SK-N-SH (cell line): ENCODE data around the gene C19orf81. TPM values are rescaled to one million over a fixed set of nuclear protein-coding genes. Genes with fewer than 3 reads are reported as not detected.

Experiments
- CTCF ChIA-PET: fragments of 300-600, 350-600 bp; formaldehyde crosslinking; extraction: SDS; loops from one replicate; lab custom pipeline; 2021; lab: Yijun Ruan, JAX
- POLR2A ChIA-PET: fragments of 350-600 bp; sonication (Branson Sonifier 250); formaldehyde crosslinking; extraction: SDS; loops from one replicate; lab custom pipeline; 2020; ENCODE audit warnings: antibody characterized with exemption, inconsistent platforms; lab: Yijun Ruan, JAX
- DNase-seq: peaks from one replicate; pipeline ENCODE4 v3.0.0; 2012
- H2AFZ ChIP-seq: fragments of 200-600 bp; sonication (generic); 2 replicates; pipeline ENCODE4 v1.8.1; 2016; ENCODE audit warnings: antibody characterized with exemption, mild to moderate bottlenecking, low read depth
- H3F3A ChIP-seq: fragments of 200-600 bp; sonication (generic); replicated peaks from 2 replicates; pipeline ENCODE3; 2016; ENCODE audit warnings: antibody characterized with exemption, mild to moderate bottlenecking; ENCODE audit not compliant: insufficient read depth
- H3K27ac ChIP-seq, 2 experiments: fragments of 200-500 bp in 1 of 2; fragments of 200-600 bp in 1 of 2; sonication (Bioruptor generic) in 1 of 2; sonication (generic), shearing (Covaris generic) in 1 of 2; 2 replicates each; pipeline versions ENCODE4 v1.5.1 to v1.6.1; 2014 to 2016; ENCODE audit warnings: low read depth in 2 of 2, inconsistent platforms in 1 of 2, low read length in 1 of 2, mild to moderate bottlenecking in 1 of 2, mixed read lengths in 1 of 2
- H3K27me3 ChIP-seq: fragments of 200-600 bp; sonication (generic), shearing (Covaris generic); 2 replicates; pipeline ENCODE4 v1.6.1; 2016; ENCODE audit warnings: mixed run types; ENCODE audit not compliant: insufficient read depth
- H3K36me3 ChIP-seq, 2 experiments: fragments of 200-500 bp in 1 of 2; fragments of 200-600 bp in 1 of 2; sonication (Bioruptor generic) in 1 of 2; sonication (generic) in 1 of 2; replicated peaks in 1 of 2; 2 replicates each; pipeline versions ENCODE3 to v1.5.1; 2014 to 2016; ENCODE audit warnings: low read length in 1 of 2, mild to moderate bottlenecking in 1 of 2; ENCODE audit not compliant: insufficient read depth in 2 of 2, control insufficient read depth in 1 of 2
- H3K4me1 ChIP-seq, 2 experiments: fragments of 200-500 bp in 1 of 2; fragments of 200-600 bp in 1 of 2; sonication (Bioruptor generic) in 1 of 2; sonication (generic), shearing (Covaris generic) in 1 of 2; 2 replicates each; pipeline versions ENCODE4 v1.5.1 to v1.6.1; 2014 to 2016; ENCODE audit warnings: low read depth in 1 of 2, low read length in 1 of 2, mixed run types in 1 of 2; ENCODE audit not compliant: insufficient read depth in 2 of 2, control insufficient read depth in 1 of 2
- H3K4me2 ChIP-seq: fragments of 200-600 bp; sonication (generic), shearing (Covaris generic); 2 replicates; pipeline ENCODE4 v1.6.1; 2017; ENCODE audit warnings: mixed run types
- H3K4me3 ChIP-seq, 2 experiments: fragments of 200-500 bp in 1 of 2; fragments of 200-600 bp in 1 of 2; sonication (Bioruptor generic) in 1 of 2; sonication (generic), shearing (Covaris generic) in 1 of 2; 2 replicates each; pipeline versions ENCODE4 v1.5.1 to v1.8.1; 2014 to 2016; ENCODE audit warnings: low read depth in 2 of 2, inconsistent platforms in 1 of 2, low read length in 1 of 2, mild to moderate bottlenecking in 1 of 2, mixed read lengths in 1 of 2, moderate library complexity in 1 of 2
- H3K79me2 ChIP-seq: fragments of 200-600 bp; sonication (generic); 2 replicates; pipeline ENCODE4 v1.8.1; 2017; ENCODE audit warnings: mild to moderate bottlenecking; ENCODE audit not compliant: insufficient read depth
- H3K9ac ChIP-seq: fragments of 200-600 bp; sonication (generic); 2 replicates; pipeline ENCODE4 v1.6.1; 2017; ENCODE audit warnings: mixed run types
- H3K9me2 ChIP-seq: fragments of 200-600 bp; sonication (generic); 2 replicates; pipeline ENCODE4 v1.6.1; 2017; ENCODE audit warnings: mixed run types
- H3K9me3 ChIP-seq: fragments of 200-600 bp; sonication (generic); 2 replicates; pipeline ENCODE4 v1.6.1; 2017; ENCODE audit warnings: mixed run types, mild to moderate bottlenecking, moderate library complexity
- H4K20me1 ChIP-seq: fragments of 200-600 bp; sonication (generic); 2 replicates; pipeline ENCODE4 v1.6.1; 2017; ENCODE audit warnings: mild to moderate bottlenecking, mixed run types; ENCODE audit not compliant: insufficient read depth
- CHD2 ChIP-seq: fragments of 150-350 bp; IDR thresholded peaks from 2 replicates; pipeline ENCODE4 v1.6.1; 2018; ENCODE audit warnings: low read length; ENCODE audit not compliant: partially characterized antibody
- EP300 ChIP-seq, 2 experiments: IDR thresholded peaks; 2 replicates each; pipeline versions ENCODE4 v1.4.0 to v1.6.1; 2012; ENCODE audit warnings: borderline replicate concordance in 1 of 2, low read depth in 1 of 2, low read length in 1 of 2
- EZH2phosphoT487 ChIP-seq: fragments of 200-600 bp; sonication (generic); IDR thresholded peaks from 2 replicates; pipeline ENCODE4 v1.6.1; 2017; ENCODE audit warnings: low read depth, mixed run types, mild to moderate bottlenecking, antibody characterized with exemption, moderate library complexity, borderline replicate concordance
- GABPA ChIP-seq: IDR thresholded peaks from 2 replicates; pipeline ENCODE4 v1.4.0; 2012; ENCODE audit warnings: low read depth, mild to moderate bottlenecking
- JUND ChIP-seq: IDR thresholded peaks from 2 replicates; pipeline ENCODE4 v1.4.0; 2012
- MEF2A ChIP-seq: IDR thresholded peaks from 2 replicates; pipeline ENCODE4 v1.4.0; 2012; ENCODE audit warnings: low read depth, borderline replicate concordance
- MXI1 ChIP-seq: IDR thresholded peaks from 2 replicates; pipeline ENCODE4 v1.6.1; 2012; ENCODE audit warnings: mild to moderate bottlenecking, low read depth, low read length, improper control_type of control experiment
- NRF1 ChIP-seq: IDR thresholded peaks from 2 replicates; pipeline ENCODE4 v1.6.1; 2012; ENCODE audit warnings: low read depth, mild to moderate bottlenecking, low read length
- RFX5 ChIP-seq: IDR thresholded peaks from 2 replicates; pipeline ENCODE4 v1.6.1; 2012; ENCODE audit warnings: mild to moderate bottlenecking, improper control_type of control experiment, low read length
- SIN3A ChIP-seq: IDR thresholded peaks from 2 replicates; pipeline ENCODE4 v1.6.1; 2012; ENCODE audit warnings: low read depth, mild to moderate bottlenecking, low read length, moderate library complexity, borderline replicate concordance
- TAF1 ChIP-seq: IDR thresholded peaks from 2 replicates; pipeline ENCODE4 v1.6.1; 2012; ENCODE audit warnings: low read depth, mild to moderate bottlenecking, low read length, moderate library complexity, borderline replicate concordance
- TEAD4 ChIP-seq: IDR thresholded peaks from 2 replicates; pipeline ENCODE4 v1.4.0; 2012; ENCODE audit warnings: mild to moderate bottlenecking, borderline replicate concordance; ENCODE audit not compliant: insufficient read depth
- USF2 ChIP-seq: fragments of 150-350 bp; IDR thresholded peaks from 2 replicates; pipeline ENCODE4 v1.6.1; 2017; ENCODE audit warnings: antibody characterized with exemption, low read length, low read depth, borderline replicate concordance
- WGBS: methylation state at CpG from one replicate; pipeline ENCODE4 v1.1.6; 2017; ENCODE audit warnings: low lambda C conversion rate; 5-methylcytosine and 5-hydroxymethylcytosine counted together
- polyA plus RNA-seq, 3 experiments: library from polyadenylated mRNA; depleted of rRNA; stranded (reverse); fragments of >200 nt; gene quantifications; 2 replicates each; pipeline ENCODE4 v1.2.3, GENCODE V29; 2012
- TF ChIP-seq, protein P1 (sequence below): IDR thresholded peaks from 2 replicates; pipeline ENCODE4; 2012
- TF ChIP-seq, protein P2 (sequence below): fragments of 150-350 bp; IDR thresholded peaks from 2 replicates; pipeline ENCODE4 v1.6.1; 2016; ENCODE audit warnings: mild to moderate bottlenecking, low read depth, low read length
- TF ChIP-seq, protein P3 (sequence below): IDR thresholded peaks from 2 replicates; pipeline ENCODE4 v1.4.0; 2012; ENCODE audit warnings: low read depth, borderline replicate concordance
- TF ChIP-seq, protein P4 (sequence below): IDR thresholded peaks from 2 replicates; pipeline ENCODE4 v1.4.0; 2012; ENCODE audit warnings: low read depth

Gene C19orf81
- polyA plus RNA-seq, 1 of the 3 experiments (the other 2 are of a cell fraction) = 5.7 TPM

DNA sequence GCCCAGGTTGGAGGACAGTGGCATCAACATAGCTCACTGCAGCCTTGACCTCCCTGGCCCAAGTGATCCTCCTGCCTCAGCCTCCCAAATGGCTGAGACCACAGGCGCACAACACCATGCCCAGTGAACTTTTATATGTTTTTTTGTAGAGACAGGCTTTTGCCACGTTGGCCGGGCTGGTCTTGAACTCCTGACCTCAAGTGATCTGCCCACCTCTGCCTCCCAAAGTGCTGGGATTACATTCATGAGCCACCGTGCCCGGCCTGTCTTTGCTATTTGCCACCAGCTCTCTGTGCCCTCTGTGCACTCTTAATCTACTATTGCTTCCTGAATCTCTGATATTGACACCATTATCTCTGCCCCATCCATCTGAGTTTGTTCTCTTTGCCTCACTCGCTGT, 46.7 kb upstream of the C19orf81 start:
- Histone ChIP-seq H3K4me3 (no peak overlapping the region), H3K4me1 (peaks cover 0 to 5% of the 10 kb centered on the region in 2 experiments; a peak in 1 of 4 replicates), H3K4me2 (no peak overlapping the region), H3K9ac (no peak overlapping the region), H3K79me2 (no peaks in the 10 kb centered on the region), H3K9me3 (no peaks in the 10 kb centered on the region), H3K36me3 (no peaks in the 10 kb centered on the region), H3K27ac (no peak overlapping the region), H3K9me2 (no peaks in the 10 kb centered on the region), H4K20me1 (no peaks in the 10 kb centered on the region), H3K27me3 (peaks cover 18% of the 10 kb centered on the region; the same call in 1 of the 2 replicates), H3F3A (no peaks in the 10 kb centered on the region), H2AFZ (no peak overlapping the region)
- 44% methylated on average over 6 of the region's 6 CpGs for WGBS
- DNase-seq = no peak
- CTCF ChIA-PET = interaction anchor here (0.9 kb wide), 1 partner anchor 181 kb away, joined by 3 read pairs; no protein-coding TSS in a partner anchor
- TF ChIP-seq MXI1 = no peak
- no peak for TF ChIP-seq TAF1
- no peak for TF ChIP-seq EZH2phosphoT487
- POLR2A ChIA-PET = no interaction called here

GRCh38 chr19:50602935-50603334, 46.3 kb upstream of the C19orf81 start:
- Histone ChIP-seq H3K4me1 (peaks cover 0 to 8% of the 10 kb centered on the region in 2 experiments; a peak in 1 of 4 replicates), H3K4me3 (no peak overlapping the region), H3K9ac (no peak overlapping the region), H3K79me2 (no peaks in the 10 kb centered on the region), H3K4me2 (no peak overlapping the region), H4K20me1 (no peaks in the 10 kb centered on the region), H3K27ac (no peak overlapping the region), H2AFZ (no peak overlapping the region), H3K9me2 (no peaks in the 10 kb centered on the region), H3K27me3 (peaks cover 19% of the 10 kb centered on the region; the same call in 1 of the 2 replicates), H3K36me3 (no peaks in the 10 kb centered on the region), H3F3A (no peaks in the 10 kb centered on the region), H3K9me3 (no peaks in the 10 kb centered on the region)
- 57% methylated on average over 4 of the region's 4 CpGs for WGBS
- POLR2A ChIA-PET = no interaction called here
- DNase-seq = no peak
- TF ChIP-seq SIN3A = no peak
- no peak for TF ChIP-seq USF2
- TF ChIP-seq, protein P1, sequence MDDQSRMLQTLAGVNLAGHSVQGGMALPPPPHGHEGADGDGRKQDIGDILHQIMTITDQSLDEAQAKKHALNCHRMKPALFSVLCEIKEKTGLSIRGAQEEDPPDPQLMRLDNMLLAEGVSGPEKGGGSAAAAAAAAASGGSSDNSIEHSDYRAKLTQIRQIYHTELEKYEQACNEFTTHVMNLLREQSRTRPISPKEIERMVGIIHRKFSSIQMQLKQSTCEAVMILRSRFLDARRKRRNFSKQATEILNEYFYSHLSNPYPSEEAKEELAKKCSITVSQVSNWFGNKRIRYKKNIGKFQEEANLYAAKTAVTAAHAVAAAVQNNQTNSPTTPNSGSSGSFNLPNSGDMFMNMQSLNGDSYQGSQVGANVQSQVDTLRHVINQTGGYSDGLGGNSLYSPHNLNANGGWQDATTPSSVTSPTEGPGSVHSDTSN = no peak
- no peak for TF ChIP-seq EZH2phosphoT487
- TF ChIP-seq EP300 (IDR thresholded peaks at IDR 0.05; ENCODE audit: borderline replicate concordance in 1 of 2, low read depth in 1 of 2, low read length in 1 of 2) = no peak
- TF ChIP-seq, protein P2, sequence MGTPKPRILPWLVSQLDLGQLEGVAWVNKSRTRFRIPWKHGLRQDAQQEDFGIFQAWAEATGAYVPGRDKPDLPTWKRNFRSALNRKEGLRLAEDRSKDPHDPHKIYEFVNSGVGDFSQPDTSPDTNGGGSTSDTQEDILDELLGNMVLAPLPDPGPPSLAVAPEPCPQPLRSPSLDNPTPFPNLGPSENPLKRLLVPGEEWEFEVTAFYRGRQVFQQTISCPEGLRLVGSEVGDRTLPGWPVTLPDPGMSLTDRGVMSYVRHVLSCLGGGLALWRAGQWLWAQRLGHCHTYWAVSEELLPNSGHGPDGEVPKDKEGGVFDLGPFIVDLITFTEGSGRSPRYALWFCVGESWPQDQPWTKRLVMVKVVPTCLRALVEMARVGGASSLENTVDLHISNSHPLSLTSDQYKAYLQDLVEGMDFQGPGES = no peak
- no peak for TF ChIP-seq TEAD4
- TF ChIP-seq, protein P3, sequence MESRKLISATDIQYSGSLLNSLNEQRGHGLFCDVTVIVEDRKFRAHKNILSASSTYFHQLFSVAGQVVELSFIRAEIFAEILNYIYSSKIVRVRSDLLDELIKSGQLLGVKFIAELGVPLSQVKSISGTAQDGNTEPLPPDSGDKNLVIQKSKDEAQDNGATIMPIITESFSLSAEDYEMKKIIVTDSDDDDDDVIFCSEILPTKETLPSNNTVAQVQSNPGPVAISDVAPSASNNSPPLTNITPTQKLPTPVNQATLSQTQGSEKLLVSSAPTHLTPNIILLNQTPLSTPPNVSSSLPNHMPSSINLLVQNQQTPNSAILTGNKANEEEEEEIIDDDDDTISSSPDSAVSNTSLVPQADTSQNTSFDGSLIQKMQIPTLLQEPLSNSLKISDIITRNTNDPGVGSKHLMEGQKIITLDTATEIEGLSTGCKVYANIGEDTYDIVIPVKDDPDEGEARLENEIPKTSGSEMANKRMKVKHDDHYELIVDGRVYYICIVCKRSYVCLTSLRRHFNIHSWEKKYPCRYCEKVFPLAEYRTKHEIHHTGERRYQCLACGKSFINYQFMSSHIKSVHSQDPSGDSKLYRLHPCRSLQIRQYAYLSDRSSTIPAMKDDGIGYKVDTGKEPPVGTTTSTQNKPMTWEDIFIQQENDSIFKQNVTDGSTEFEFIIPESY = no peak
- TF ChIP-seq MEF2A = no peak
- no peak for TF ChIP-seq CHD2
- no peak for TF ChIP-seq RFX5
- TF ChIP-seq, protein P4, sequence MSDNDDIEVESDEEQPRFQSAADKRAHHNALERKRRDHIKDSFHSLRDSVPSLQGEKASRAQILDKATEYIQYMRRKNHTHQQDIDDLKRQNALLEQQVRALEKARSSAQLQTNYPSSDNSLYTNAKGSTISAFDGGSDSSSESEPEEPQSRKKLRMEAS = no peak
- no peak for TF ChIP-seq NRF1
- no peak for TF ChIP-seq GABPA
- no peak for TF ChIP-seq JUND
- CTCF ChIA-PET = no interaction called here
